WERI-Rb-1 (cell line): ENCODE measurements around the gene DENR.
A peak's percentile ranks its signal among the peaks of the same experiment; 100 is the strongest.

Source experiments
- DNase-seq: peaks from one replicate; pipeline ENCODE4 v3.0.0-alpha.2; 2020
- H3K27ac ChIP-seq: fragments of 250-450 bp; sonication (Bioruptor Pico); 2 replicates; pipeline ENCODE4 v1.5.1; 2020; ENCODE audit warnings: mild to moderate bottlenecking, moderate library complexity
- H3K27me3 ChIP-seq: fragments of 250-450 bp; sonication (Bioruptor Pico); 2 replicates; pipeline ENCODE4 v1.5.1; 2021; ENCODE audit warnings: mild to moderate bottlenecking, low read depth, moderate library complexity; ENCODE audit not compliant: insufficient read depth, severe bottlenecking
- H3K36me3 ChIP-seq: fragments of 250-450 bp; sonication (Bioruptor Pico); 2 replicates; pipeline ENCODE4 v1.5.1; 2020; ENCODE audit warnings: mild to moderate bottlenecking, moderate library complexity
- H3K4me3 ChIP-seq: 2 replicates; pipeline ENCODE4 v1.5.1; 2011; ENCODE audit warnings: low read depth, mild to moderate bottlenecking, control low read depth, low read length
- H3K9me3 ChIP-seq: fragments of 250-450 bp; sonication (Bioruptor Pico); 2 replicates; pipeline ENCODE4 v1.5.1; 2021; ENCODE audit warnings: mild to moderate bottlenecking, moderate library complexity; ENCODE audit not compliant: severe bottlenecking
- CTCF ChIP-seq: IDR thresholded peaks from 2 replicates; pipeline ENCODE4 v1.5.1; 2011; ENCODE audit warnings: low read depth, mild to moderate bottlenecking, control low read depth, inconsistent platforms, low read length

Gene DENR

DNA sequence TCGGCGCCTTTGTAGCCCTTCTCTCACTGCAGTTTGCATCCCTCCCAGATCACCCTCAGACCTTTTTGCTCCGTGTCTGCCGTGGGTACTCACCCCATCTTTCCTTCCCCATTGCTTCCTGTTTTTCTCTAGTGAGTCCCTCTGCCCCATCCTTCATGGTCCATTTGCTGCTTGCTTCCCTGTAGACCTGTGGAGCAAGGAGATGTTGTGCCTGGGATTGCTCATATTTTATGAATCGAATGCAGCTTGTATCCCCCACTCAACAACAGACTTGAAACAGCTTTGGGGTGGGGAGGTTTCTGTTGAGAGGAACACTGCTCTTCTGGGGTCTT lies 661 bp downstream of the DENR start:
- DNase-seq = no peak
- Histone ChIP-seq H3K4me3 (peak overlapping the region; percentile 78), H3K36me3 (peaks cover 48% of the 10 kb centered on the region), H3K27ac (peak overlapping the region; percentile 93), H3K27me3 (no peaks in the 10 kb centered on the region), H3K9me3 (no peaks in the 10 kb centered on the region)
- TF ChIP-seq CTCF = no peak

- Histone ChIP-seq H3K36me3 (peaks cover 61% of the 10 kb centered on the region), H3K27me3 (no peaks in the 10 kb centered on the region), H3K27ac (no peak overlapping the region), H3K4me3 (no peak overlapping the region), H3K9me3 (no peaks in the 10 kb centered on the region)
- DNase-seq = no peak
- TF ChIP-seq CTCF = no peak
Measured at GRCh38 chr12:122754790-122755189, 2.2 kb downstream of the DENR start.

DNA sequence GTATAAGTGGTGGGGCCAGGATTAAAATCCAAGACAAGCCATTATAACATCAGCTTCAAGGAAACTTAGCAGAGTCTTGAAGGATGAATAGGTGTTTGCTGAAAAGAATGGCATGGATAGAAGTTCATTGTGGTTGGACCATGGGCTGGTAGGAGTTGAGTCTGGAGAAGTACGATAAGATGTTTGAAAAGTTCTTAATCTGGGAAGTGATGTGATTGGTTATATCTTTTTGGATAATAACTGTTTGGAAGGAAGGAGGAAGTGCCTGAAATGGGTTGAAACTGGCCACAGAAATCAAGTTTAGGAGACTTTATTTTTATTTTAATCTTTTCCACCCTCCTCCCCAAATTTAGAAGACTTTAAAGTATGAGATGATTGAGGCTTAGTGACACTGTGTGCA lies 4.9 kb downstream of the DENR start:
- H3K9me3 ChIP-seq = no peaks in the 10 kb centered on the region
- no peaks in the 10 kb centered on the region for H3K27me3 ChIP-seq
- H3K4me3 ChIP-seq = no peak overlapping the region
- H3K36me3 ChIP-seq = peaks cover 78% of the 10 kb centered on the region
- no peak for TF ChIP-seq CTCF
- DNase-seq = no peak
- no peak overlapping the region for H3K27ac ChIP-seq

DNA sequence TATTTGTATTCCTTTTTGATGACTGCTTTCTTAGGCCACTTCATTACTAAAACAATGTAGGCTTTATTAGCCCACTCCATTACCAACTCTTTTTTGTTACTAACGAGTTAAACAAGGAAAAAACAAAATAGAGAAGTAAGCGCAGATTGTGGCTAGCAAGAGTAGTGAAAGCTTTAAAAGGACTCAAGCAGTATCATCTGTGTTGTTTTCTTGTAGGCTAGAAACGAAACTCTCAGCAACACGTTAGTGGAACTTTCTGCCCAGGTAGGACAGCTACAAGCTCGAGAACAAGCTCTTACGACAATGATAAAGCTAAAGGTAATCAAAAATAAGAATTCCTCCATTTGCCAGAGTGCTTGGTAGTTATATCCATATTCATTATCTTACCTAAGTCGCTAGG lies 32.9 kb downstream of the DENR start:
- H3K27me3 ChIP-seq = no peaks in the 10 kb centered on the region
- no peak overlapping the region for H3K27ac ChIP-seq
- H3K4me3 ChIP-seq = no peak overlapping the region
- no peak for TF ChIP-seq CTCF
- no peaks in the 10 kb centered on the region for H3K9me3 ChIP-seq
- no peaks in the 10 kb centered on the region for H3K36me3 ChIP-seq
- no peak for DNase-seq

DNA sequence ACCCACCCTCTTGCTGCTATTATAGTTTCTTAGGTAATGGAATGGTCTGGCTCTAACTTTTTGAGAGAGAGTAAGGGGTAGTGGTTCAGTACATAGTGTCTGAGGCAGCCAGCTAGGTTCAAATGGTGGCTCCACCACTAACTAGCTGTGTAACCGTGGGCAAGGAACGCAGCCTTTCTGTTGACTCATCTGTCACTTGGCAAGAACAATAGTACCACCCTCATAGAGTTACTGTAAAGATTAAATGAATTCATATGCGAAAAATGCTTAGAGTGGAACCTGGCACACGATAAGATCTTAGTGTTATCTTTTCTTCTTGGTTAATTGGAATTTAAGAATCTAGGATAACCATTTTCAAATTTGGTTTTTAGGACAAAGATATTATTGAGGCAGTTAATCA lies 35.8 kb downstream of the DENR start:
- Histone ChIP-seq H3K9me3 (no peaks in the 10 kb centered on the region), H3K27ac (no peak overlapping the region; the same call in 1 of the 2 replicates)

More for the DNA sequence above, 35.8 kb downstream of the DENR start:
- no peak for DNase-seq
- no peaks in the 10 kb centered on the region for H3K36me3 ChIP-seq
- TF ChIP-seq CTCF = no peak
- no peaks in the 10 kb centered on the region for H3K27me3 ChIP-seq
- no peak overlapping the region for H3K4me3 ChIP-seq
